HL-60 (cell line): Measurements from ENCODE around the gene PRRC2C.

ENCODE experiments used
- DNase-seq, 2 experiments: peaks; one replicate each; pipeline ENCODE4 v3.0.0-alpha.2; 2010 to 2020; ENCODE audit warnings: low read depth in 1 of 2, low spot score in 1 of 2
- H3K27ac ChIP-seq: fragments of 250-450 bp; sonication (Bioruptor Pico); replicated peaks from 2 replicates; pipeline ENCODE4 v1.5.1; 2020; ENCODE audit warnings: mild to moderate bottlenecking, moderate library complexity
- H3K27me3 ChIP-seq: fragments of 250-450 bp; sonication (Bioruptor Pico); 2 replicates; pipeline ENCODE4 v1.5.1; 2021; ENCODE audit warnings: mild to moderate bottlenecking, moderate library complexity; ENCODE audit not compliant: insufficient read depth, poor library complexity, severe bottlenecking
- H3K4me3 ChIP-seq: replicated peaks from 2 replicates; pipeline ENCODE4 v1.5.1; 2011; ENCODE audit warnings: mild to moderate bottlenecking, control low read depth, low read length; ENCODE audit not compliant: insufficient read depth
- CTCF ChIP-seq: IDR thresholded peaks from one replicate; pipeline ENCODE4 v1.5.1; 2011; ENCODE audit warnings: low read length, control low read depth, inconsistent platforms; ENCODE audit not compliant: insufficient read depth
- GABPA ChIP-seq: IDR thresholded peaks from 2 replicates; pipeline ENCODE4 v1.6.1; 2012; ENCODE audit warnings: low read depth
- POLR2AphosphoS5 ChIP-seq: IDR thresholded peaks from 2 replicates; pipeline ENCODE4 v1.6.1; 2012; ENCODE audit warnings: low read depth
- REST ChIP-seq: IDR thresholded peaks from 2 replicates; pipeline ENCODE4 v1.6.1; 2012; ENCODE audit warnings: low read depth; ENCODE audit not compliant: insufficient replicate concordance
- SPI1 ChIP-seq: IDR thresholded peaks from 2 replicates; pipeline ENCODE4 v1.6.1; 2012; ENCODE audit warnings: low read depth, mild to moderate bottlenecking, borderline replicate concordance

Gene PRRC2C

GRCh38 chr1:171581766-171582165 lies 96.4 kb downstream of the PRRC2C start:
- Histone ChIP-seq H3K4me3 (no peak overlapping the region), H3K27me3 (no peaks in the 10 kb centered on the region), H3K27ac (no peak overlapping the region)
- no peak for DNase-seq
- no peak for TF ChIP-seq POLR2AphosphoS5
- no peak for TF ChIP-seq GABPA
- no peak for TF ChIP-seq SPI1
- TF ChIP-seq CTCF: no peak
- no peak for TF ChIP-seq REST

GRCh38 chr1:171582589-171582988 lies 97.3 kb downstream of the PRRC2C start:
- TF ChIP-seq SPI1: no peak
- no peak for TF ChIP-seq POLR2AphosphoS5
- no peak for TF ChIP-seq CTCF
- no peak for TF ChIP-seq GABPA
- TF ChIP-seq REST: no peak
- no peak for DNase-seq
- Histone ChIP-seq H3K27ac (no peak overlapping the region), H3K27me3 (no peaks in the 10 kb centered on the region), H3K4me3 (no peak overlapping the region)

- Histone ChIP-seq H3K27me3 (no peaks in the 10 kb centered on the region), H3K4me3 (no peak overlapping the region), H3K27ac (no peak overlapping the region)
- TF ChIP-seq SPI1: no peak
- TF ChIP-seq GABPA: no peak
- TF ChIP-seq REST: no peak
- no peak for TF ChIP-seq POLR2AphosphoS5
- no peak for TF ChIP-seq CTCF
- no peak for DNase-seq
Measured at GRCh38 chr1:171583591-171584201, 98.4 kb downstream of the PRRC2C start.
